Tibial nerve (tissue), 4 donors: Measurements from ENCODE around the gene ARID1B.

Experiments
- CTCF ChIP-seq, 5 experiments: fragments of 200-600 bp in 3 of 5; fragments of 450-650 bp in 2 of 5; sonication (generic) in 3 of 5; IDR thresholded peaks; one replicate each; pipeline ENCODE4 v1.5.1; 2016 to 2019; ENCODE audit warnings: antibody characterized with exemption in 5 of 5, mild to moderate bottlenecking in 3 of 5, moderate library complexity in 2 of 5
- EP300 ChIP-seq, 2 donors: sonication (generic); formaldehyde crosslinking; IDR thresholded peaks; one replicate each; pipeline ENCODE4 v1.6.1; 2017; ENCODE audit warnings: antibody characterized with exemption in 2 of 2, mild to moderate bottlenecking in 1 of 2

- TF ChIP-seq CTCF (IDR thresholded peaks at IDR 0.05) (no peak), EP300 (IDR thresholded peaks at IDR 0.05) (no peak)
These were observed 347.5 kb downstream of the ARID1B start for GRCh38 chr6:157124485-157125254.
